GM23338 (cell line): Measurements from ENCODE around the gene SLC9A8.

Source experiments
- EZH2 ChIP-seq: fragments of 200-600 bp; sonication (generic); IDR thresholded peaks from one replicate; pipeline ENCODE4 v1.8.0; 2017; ENCODE audit warnings: antibody characterized with exemption, mild to moderate bottlenecking, low read depth; ENCODE audit not compliant: unreplicated experiment
- JUNB ChIP-seq: IDR thresholded peaks from one replicate; pipeline ENCODE4 v1.6.1; 2016; ENCODE audit warnings: antibody characterized with exemption; ENCODE audit not compliant: unreplicated experiment
- POLR2AphosphoS5 ChIP-seq: IDR thresholded peaks from 2 replicates; pipeline ENCODE4 v1.6.1; 2016; ENCODE audit warnings: antibody characterized with exemption, low read depth
- TF ChIP-seq, protein P1 (sequence below), 2 experiments: fragments of 200-600 bp in 1 of 2; sonication (generic) in 1 of 2; conservative IDR thresholded peaks; 2 replicates each; pipeline versions ENCODE4 v1.5.1 to v1.6.1; 2016 to 2017; ENCODE audit warnings: antibody characterized with exemption in 2 of 2, low read depth in 2 of 2, mild to moderate bottlenecking in 2 of 2, moderate library complexity in 1 of 2

DNA sequence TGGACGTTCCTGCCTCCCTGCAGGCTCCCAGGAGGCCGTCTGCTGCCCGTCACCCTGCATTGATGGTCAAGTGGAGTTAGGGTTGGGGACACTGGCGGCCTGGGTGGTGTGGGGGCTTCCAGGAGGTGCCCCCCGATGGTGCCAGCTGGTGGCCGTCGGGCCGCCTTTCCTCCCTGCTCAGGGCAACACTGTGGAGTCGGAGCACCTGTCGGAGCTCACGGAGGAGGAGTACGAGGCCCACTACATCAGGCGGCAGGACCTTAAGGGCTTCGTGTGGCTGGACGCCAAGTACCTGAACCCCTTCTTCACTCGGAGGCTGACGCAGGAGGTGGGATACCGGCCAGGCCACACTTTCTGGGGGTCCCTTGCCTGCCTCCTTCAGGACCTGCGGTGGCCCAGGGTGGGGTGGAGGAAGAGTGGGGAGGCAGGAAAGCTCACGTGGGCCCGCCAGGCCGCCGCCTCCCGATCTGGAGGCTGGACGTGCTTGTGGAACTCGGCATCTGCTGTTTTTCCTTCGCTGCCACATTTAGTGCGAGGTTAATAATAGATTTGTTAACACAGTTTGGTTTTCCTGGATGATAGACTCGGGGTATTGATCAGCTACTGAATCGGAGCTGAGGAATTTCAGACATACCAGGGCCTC is 74.1 kb downstream of the SLC9A8 start:
- TF ChIP-seq POLR2AphosphoS5 (no peak), EZH2 (no peak), JUNB (no peak)
- TF ChIP-seq, protein P1, sequence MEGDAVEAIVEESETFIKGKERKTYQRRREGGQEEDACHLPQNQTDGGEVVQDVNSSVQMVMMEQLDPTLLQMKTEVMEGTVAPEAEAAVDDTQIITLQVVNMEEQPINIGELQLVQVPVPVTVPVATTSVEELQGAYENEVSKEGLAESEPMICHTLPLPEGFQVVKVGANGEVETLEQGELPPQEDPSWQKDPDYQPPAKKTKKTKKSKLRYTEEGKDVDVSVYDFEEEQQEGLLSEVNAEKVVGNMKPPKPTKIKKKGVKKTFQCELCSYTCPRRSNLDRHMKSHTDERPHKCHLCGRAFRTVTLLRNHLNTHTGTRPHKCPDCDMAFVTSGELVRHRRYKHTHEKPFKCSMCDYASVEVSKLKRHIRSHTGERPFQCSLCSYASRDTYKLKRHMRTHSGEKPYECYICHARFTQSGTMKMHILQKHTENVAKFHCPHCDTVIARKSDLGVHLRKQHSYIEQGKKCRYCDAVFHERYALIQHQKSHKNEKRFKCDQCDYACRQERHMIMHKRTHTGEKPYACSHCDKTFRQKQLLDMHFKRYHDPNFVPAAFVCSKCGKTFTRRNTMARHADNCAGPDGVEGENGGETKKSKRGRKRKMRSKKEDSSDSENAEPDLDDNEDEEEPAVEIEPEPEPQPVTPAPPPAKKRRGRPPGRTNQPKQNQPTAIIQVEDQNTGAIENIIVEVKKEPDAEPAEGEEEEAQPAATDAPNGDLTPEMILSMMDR (conservative IDR thresholded peaks at IDR 0.05; ENCODE audit: low read depth in 2 of 2) = no peak
